Nephron progenitor cell (in vitro differentiated cells): ENCODE results near the gene RAMP3.

Experiments
- DNase-seq: peaks from one replicate; pipeline ENCODE4 v3.0.0; 2021
- H3K27ac Mint-ChIP-seq: 2 replicates; pipeline ENCODE4 v1.8.0; 2021; ENCODE audit warnings: mild to moderate bottlenecking, moderate library complexity, mixed read lengths
- H3K27me3 Mint-ChIP-seq: 2 replicates; pipeline ENCODE4 v1.8.0; 2021; ENCODE audit warnings: mild to moderate bottlenecking, low read depth, mixed read lengths; ENCODE audit not compliant: poor library complexity
- H3K36me3 Mint-ChIP-seq: 2 replicates; pipeline ENCODE4 v1.8.0; 2021; ENCODE audit warnings: low read depth, mixed read lengths
- H3K4me1 Mint-ChIP-seq: 2 replicates; pipeline ENCODE4 v1.8.0; 2021; ENCODE audit warnings: mixed read lengths
- H3K4me3 Mint-ChIP-seq: 2 replicates; pipeline ENCODE4 v1.8.0; 2021; ENCODE audit warnings: mild to moderate bottlenecking, moderate library complexity, mixed read lengths
- H3K9me3 Mint-ChIP-seq: 2 replicates; pipeline ENCODE4 v1.8.0; 2021; ENCODE audit warnings: mild to moderate bottlenecking, moderate library complexity, mixed read lengths
- CTCF ChIP-seq: fragments of 200-600 bp; sonication (generic); IDR thresholded peaks from 2 replicates; pipeline ENCODE4 v1.5.0; 2021; ENCODE audit warnings: antibody characterized with exemption

RAMP3 gene

GRCh38 chr7:45224832-45225231 lies 67.2 kb downstream of the RAMP3 start:
- Mint-ChIP-seq H3K36me3 (no peaks in the 10 kb centered on the region), H3K9me3 (no peaks in the 10 kb centered on the region), H3K27ac (no peak overlapping the region), H3K27me3 (peaks cover 11% of the 10 kb centered on the region), H3K4me1 (peaks cover 21% of the 10 kb centered on the region), H3K4me3 (no peak overlapping the region)
- no peak for TF ChIP-seq CTCF
- DNase-seq = peak; percentile 67

GRCh38 chr7:45225311-45225947 lies 67.8 kb downstream of the RAMP3 start:
- Mint-ChIP-seq H3K4me1 (peaks cover 15% of the 10 kb centered on the region), H3K27ac (no peak overlapping the region), H3K4me3 (no peak overlapping the region), H3K27me3 (peaks cover 11% of the 10 kb centered on the region), H3K9me3 (no peaks in the 10 kb centered on the region), H3K36me3 (no peaks in the 10 kb centered on the region)
- TF ChIP-seq CTCF = no peak
- no peak for DNase-seq

- peaks cover 12% of the 10 kb centered on the region for H3K4me1 Mint-ChIP-seq
- TF ChIP-seq CTCF = no peak
- H3K36me3 Mint-ChIP-seq = no peaks in the 10 kb centered on the region
- H3K9me3 Mint-ChIP-seq = no peaks in the 10 kb centered on the region
- no peak for DNase-seq
- H3K4me3 Mint-ChIP-seq = no peak overlapping the region
- H3K27me3 Mint-ChIP-seq = peaks cover 11% of the 10 kb centered on the region
- H3K27ac Mint-ChIP-seq = no peak overlapping the region
Observed at GRCh38 chr7:45225948-45226335, 68.4 kb downstream of the RAMP3 start.

- peaks cover 15% of the 10 kb centered on the region for H3K27me3 Mint-ChIP-seq
- no peak for DNase-seq
Observed at GRCh38 chr7:45229156-45229920, 71.7 kb downstream of the RAMP3 start.

GRCh38 chr7:45230083-45230482 lies 72.5 kb downstream of the RAMP3 start:
- no peak overlapping the region for H3K27ac Mint-ChIP-seq
- DNase-seq = no peak
- no peak for TF ChIP-seq CTCF
- H3K9me3 Mint-ChIP-seq = no peaks in the 10 kb centered on the region
- no peak overlapping the region for H3K4me3 Mint-ChIP-seq
- H3K27me3 Mint-ChIP-seq = peaks cover 15% of the 10 kb centered on the region
- no peaks in the 10 kb centered on the region for H3K4me1 Mint-ChIP-seq
- H3K36me3 Mint-ChIP-seq = no peaks in the 10 kb centered on the region

More at GRCh38 chr7:45229156-45229920, 71.7 kb downstream of the RAMP3 start:
- Mint-ChIP-seq H3K4me1 (no peaks in the 10 kb centered on the region), H3K9me3 (no peaks in the 10 kb centered on the region), H3K36me3 (no peaks in the 10 kb centered on the region), H3K4me3 (no peak overlapping the region), H3K27ac (no peak overlapping the region)
- no peak for TF ChIP-seq CTCF
